Measurements from ENCODE around the gene F8A3.
"Not testable (repeated sequence)": the region's sequence is repeated elsewhere in the genome, so short reads cannot be mapped to it uniquely, and the experiment has no call there.

Gene F8A3

DNA sequence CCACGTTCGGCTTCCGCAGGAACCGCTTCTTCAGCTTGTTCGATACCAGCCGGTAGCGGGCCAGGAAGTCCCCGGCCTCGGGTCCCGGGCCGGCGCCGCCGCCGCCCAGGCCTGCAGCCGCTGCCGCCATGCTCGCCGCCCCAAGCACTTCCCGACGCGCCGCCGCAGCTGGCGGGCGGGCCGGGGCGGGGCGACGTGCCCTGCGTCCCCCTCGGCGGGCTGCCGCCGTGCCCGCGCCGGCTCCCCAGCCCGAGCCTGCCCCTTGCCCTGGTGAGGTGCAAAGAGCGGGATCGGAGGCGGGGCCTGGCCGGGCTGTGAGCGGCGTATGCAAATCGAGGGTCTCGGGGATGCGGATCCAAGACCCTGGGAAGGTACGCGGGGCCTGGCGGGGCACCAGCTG, at the start of gene F8A3:
TSS of gene F8A3 (minus strand) at position 150 of the 400 bp plus-strand sequence. CDS start at position 130, 20 bp downstream.
- in situ Hi-C loops (cut with MboI; ENCODE audit: low sequenced_read_pairs): not testable (repeated sequence)

DNA sequence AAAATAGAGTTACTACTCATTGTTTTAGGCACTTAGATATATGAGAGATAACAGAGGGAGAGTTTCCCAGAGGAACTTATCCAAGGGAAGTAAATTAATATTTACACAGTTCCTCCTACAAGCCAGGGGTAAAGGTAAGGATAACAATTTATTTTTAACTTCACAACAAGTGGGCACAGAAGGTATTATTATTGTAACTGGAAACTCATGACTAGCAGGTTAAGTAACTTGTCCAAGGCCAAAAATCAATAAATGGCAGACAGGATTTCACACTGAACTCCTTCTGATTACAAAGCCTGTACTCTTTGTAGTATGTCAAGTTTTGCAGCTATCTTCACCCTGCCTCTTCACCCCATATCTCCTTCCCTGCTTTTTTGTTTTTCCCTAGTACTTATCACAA, 46.9 kb upstream of the F8A3 start:
- in situ Hi-C loops (cut with MboI; ENCODE audit: low sequenced_read_pairs): no loop called here

DNA sequence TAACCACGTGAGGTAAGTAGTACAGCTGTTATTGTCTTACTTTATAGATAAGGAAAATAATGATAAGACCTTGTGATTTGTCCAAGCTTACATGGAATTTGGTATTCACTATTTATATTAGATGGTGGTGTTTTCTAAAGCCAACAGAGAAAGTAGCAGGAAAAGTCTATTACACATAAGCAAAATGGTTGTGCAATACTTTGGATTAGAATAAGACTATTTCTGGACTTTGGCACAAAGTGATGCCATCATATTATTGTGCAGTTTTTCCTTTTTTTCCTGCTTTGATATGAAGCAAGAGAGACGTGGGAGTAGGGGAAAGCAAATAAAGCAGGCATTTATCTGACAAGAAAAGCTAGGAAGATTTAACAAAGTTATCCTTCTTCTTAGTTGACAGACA, 36.7 kb upstream of the F8A3 start:
- in situ Hi-C loops (cut with MboI; ENCODE audit: low sequenced_read_pairs): not testable (repeated sequence)

DNA sequence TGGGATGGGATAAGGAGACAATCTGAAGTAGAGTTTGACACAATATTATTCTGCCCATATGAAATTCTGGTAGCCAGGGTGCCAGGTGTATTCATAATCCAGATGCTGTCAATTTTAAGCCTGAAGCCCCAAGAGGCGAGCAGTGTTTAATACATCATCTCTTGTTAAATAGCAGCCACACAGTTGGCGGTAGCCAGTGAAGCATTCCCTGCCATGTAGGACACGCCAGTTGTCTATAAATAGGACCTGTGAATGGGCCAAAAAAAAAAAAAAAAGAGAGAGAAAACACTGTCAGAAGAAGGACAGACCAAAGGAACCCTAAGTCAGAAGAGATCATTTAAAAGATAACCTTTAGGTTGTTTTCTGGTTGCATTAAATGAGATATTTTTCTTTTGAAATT, 33.0 kb upstream of the F8A3 start:
- in situ Hi-C loops (cut with MboI; ENCODE audit: low sequenced_read_pairs): not testable (repeated sequence)

DNA sequence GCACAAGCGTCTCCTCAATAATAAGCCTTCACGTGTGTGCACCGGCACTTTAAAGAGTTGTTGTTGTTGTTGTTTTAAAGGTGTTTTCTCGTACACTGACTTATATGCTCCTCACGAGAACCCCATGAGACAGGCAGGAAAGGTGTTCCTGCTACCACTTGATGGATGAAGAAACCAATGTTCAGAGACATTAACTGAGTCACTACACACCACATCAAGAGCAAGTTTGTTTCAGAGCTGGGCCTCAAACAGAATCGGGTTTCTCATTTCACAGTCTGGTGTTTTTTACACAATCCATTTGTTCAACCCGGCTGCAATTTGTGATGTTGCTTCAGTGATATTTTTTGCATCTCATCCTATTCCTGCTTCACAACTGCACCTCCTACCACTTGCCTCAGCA, 18.7 kb upstream of the F8A3 start:
- in situ Hi-C loops (cut with MboI; ENCODE audit: low sequenced_read_pairs): not testable (repeated sequence)

DNA sequence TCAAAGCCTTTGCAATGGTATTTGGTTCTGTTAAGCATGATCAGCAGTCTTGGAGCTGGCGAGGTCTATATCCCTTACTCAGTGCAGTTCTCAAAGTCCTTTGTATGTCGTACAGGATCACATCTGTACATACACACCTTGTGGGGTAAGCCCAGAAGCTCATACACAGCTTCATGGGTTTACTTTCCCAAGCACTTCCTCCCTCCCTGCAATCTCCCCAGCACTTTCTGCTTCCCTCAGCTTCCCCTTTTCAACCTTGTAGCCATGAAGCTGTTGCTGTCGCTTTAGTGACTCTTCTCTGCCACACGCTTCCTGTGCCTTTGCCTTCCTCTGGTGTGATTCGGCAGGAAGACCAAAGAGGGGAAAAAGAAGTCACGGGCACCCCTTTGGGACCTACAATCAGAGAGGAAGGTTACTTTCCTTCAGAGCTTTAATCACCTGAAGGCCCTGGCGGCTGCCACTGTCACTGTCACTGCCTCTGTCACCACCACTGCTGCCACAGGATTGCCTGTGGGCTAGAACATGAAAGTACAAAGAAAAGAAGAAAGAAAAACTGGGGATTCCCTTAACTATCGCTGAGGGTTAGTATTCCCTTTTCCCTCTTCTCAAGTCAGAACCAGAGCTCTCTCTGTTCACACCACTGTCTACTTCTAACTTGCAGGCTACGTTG, 8.0 kb upstream of the F8A3 start:
- in situ Hi-C loops (cut with MboI; ENCODE audit: low sequenced_read_pairs): not testable (repeated sequence)

DNA sequence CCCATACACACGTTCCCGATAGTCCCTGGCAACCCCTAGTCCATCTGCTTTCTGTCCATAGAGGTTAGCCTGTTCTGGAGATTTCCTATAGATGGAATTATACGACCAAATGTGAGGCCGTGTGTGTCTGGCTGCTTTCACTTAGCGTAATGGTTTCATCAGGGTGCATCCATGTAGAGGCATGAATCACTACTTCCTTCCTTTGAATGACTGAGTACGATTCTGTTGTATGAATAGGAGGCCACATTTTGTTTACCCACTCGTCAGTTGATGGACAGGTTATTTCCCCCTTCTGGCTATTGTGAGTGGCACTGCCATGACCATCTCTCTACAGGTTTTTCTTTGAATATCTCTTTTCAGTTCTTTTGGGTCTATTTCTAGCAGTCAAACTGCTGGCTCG, 2.1 kb upstream of the F8A3 start:
- in situ Hi-C loops (cut with MboI; ENCODE audit: low sequenced_read_pairs): not testable (repeated sequence)

DNA sequence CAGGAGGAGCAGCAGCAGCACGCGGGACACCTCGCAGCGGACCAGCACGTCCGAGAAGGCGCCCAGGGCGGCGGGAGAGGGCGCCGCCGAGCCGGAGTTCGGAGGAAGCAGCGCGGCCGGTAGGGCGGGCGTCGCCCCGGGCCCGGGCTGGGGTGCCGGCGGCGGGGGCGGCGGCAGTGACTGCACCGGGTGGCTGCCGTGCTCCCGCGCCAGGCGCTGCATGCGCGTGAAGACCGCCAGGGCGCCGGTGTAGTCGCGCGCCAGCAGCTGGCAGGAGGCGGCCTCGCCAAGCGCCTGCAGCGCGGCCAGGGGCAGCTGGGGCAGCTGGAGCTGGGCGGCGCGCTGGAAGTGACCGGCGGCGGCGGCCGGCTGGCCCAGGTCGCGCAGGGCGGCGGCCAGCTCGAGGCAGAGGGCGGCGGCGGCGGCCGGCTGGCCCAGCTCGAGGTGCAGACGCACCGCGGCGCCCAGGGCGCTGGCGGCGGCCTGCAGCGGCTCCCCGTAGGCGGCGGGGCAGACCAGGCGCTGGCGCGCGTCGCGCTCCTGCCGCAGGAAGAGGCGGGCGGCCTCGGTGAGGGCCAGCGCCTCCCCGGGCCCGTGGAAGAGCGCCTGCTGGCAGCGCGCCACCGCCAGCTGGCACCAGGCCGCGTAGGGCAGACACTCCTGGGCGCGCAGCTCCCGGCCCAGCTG, 516 bp downstream of the F8A3 start:
- in situ Hi-C loops (cut with MboI; ENCODE audit: low sequenced_read_pairs): not testable (repeated sequence)

DNA sequence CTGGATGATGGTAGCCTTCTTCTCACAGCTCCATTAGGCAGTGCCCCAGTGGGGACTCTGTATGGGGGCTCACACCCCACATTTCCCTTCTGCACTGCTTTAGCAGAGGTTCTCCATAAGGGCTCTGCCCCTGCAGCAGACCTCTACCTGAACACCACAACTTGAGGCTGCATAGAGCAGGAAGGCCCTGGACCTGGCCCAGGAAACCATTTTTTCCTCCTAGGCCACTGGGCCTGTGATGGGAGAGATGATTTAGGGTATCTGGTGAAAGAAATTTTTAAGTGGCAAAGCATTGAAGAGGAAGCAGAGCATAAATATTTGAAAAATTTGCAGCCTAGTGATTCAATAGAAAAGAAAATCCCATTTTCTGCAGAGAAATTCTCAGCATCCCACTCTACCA, 17.3 kb downstream of the F8A3 start:
- in situ Hi-C loops (cut with MboI; ENCODE audit: low sequenced_read_pairs): no loop called here

DNA sequence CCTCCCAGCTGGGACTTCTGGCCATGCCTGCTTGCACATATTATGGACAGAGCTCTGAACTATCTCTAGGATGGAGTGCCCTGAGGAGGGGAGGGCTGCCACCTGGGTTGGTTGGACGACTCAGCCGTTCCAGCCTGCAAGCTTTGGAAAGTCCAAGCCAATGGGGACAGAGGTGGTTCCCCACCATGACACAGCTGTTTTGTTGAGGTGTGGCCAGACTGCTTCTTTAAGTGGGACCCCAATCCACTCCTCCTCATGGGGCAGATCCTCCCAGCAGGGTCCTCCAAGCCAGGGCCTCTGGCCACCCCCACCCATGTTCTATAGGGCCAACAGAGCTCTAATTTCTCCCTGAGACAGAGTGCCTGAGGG, 22.7 kb downstream of the F8A3 start:
- in situ Hi-C loops (cut with MboI; ENCODE audit: low sequenced_read_pairs): no loop called here

DNA sequence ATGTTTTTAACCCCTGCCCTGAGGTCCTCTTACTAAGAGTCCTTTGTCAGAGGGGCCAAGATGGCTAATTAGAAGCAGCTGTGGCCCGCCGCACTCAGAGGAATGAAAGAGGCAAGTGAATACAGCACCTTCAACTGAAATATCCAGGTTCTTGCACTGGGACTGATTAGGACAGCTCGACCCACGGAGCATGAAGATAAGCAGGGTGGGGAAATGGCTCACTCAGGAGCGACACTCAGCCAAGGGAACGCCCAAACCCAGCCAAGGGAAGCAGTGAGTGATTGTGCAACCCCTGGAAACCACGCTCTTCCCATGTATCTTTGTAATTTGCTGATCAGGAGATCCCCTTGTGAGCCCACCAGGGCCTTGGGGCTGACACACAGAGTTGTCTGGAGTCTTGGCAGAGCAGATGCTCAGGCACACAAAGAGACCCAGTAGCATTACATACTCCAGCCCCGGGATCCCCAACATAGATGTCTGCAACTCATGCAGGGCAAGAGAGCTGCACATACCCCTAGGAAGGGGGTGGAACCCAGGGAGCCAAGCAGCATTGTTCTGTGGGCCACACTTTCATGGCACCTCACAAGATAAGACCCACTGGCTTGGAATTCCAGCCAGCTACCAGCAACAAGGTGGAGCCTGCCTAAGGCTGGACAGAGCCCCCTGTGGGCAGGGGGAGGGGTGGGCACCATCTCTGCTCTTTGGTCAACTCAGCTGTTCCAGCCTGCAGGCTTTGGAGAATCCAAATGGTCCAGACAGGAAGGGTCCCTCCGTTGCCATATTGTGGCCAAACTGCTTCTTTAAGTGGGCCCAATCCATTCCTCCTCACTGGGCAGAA, 23.3 kb downstream of the F8A3 start:
- in situ Hi-C loops (cut with MboI; ENCODE audit: low sequenced_read_pairs): no loop called here

DNA sequence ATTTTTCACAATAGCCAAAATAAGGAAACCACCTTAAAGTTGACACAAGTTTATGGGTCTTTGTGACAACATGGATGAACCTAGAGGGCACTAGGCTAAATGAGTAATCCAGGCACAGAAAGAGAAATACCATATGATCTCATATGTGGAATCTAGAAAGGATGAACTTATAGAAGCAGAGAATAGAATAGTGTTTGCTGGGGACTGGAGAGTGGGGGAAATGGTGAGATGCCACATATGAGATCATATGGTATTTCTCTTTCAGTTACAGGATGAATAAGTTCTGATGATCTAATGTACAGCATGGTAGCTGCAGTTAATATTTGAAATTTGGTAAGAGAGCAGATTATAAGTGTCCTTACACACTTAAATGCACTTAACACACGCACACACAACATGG, 40.7 kb downstream of the F8A3 start:
- in situ Hi-C loops (cut with MboI; ENCODE audit: low sequenced_read_pairs): no loop called here

Measured in HL-60/S4 treated with retinoic acid at 250 ng/mL for 4 days and 3 days (cell line).